ENCODE measurements around the gene FMNL2. TPM values are rescaled to one million over a fixed set of nuclear protein-coding genes. Genes with fewer than 3 reads are reported as not detected.

Gene FMNL2
- total RNA-seq, 1 donor from 2014 or later: 6.1 TPM

DNA sequence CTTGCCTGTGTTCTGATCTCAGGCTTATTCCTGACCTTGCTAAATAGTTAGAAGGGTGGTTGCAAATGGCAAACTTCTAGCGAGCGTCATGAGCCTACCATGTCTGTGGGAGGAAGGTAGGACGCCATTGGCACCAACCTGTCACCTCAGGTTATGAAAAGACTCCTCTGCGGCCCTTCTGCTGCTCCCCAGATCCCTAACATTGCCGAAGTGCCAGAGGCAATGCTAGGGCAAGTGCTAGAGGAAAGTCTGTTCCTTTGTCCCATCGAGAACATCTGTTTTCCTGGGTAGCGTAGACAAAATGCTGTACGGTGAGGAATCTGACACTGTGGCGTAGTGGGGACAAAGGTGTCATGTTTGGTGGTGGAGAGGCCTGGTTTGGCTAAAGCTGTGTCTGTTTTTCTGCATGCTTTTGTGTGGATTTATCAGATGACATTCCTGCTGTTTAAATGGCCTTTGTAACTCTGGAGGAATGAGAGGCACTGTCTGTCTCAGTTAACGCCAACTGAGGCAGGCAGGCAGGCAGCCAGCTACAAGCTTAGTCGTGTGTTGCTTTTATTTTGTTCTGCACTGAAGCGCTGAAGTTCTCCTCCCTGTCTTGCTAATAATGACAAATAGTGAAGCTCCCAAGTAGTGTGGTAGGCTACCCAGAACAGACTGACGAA lies 288.2 kb downstream of the FMNL2 start:
- no peak for ATAC-seq (ENCODE audit: poor library complexity)
- no peak for DNase-seq
- intact Hi-C loops (cut with DNase I): no loop called here

DNA sequence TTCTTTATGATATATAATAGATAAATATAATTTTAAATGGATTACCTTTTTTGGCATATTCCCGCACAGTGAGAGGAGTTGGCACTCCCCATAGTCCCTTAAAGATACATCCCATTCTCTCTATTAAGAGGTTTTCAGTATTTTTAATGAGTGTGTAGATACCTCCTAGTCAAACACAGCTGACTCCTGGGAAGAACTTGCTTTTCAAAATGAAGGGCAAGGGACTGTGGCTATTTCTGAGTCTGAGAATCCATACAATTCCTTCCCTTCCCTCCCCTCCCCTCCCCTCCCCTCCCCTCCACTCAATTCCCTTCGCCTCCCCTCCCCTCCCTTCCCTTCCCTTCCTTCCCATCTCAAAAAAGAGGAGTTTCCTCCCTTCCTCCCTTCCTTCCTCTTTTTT lies 288.8 kb downstream of the FMNL2 start:
- DNase-seq (no peak), ATAC-seq (ENCODE audit: poor library complexity) (no peak)
- intact Hi-C loops (cut with DNase I): no loop called here

DNA sequence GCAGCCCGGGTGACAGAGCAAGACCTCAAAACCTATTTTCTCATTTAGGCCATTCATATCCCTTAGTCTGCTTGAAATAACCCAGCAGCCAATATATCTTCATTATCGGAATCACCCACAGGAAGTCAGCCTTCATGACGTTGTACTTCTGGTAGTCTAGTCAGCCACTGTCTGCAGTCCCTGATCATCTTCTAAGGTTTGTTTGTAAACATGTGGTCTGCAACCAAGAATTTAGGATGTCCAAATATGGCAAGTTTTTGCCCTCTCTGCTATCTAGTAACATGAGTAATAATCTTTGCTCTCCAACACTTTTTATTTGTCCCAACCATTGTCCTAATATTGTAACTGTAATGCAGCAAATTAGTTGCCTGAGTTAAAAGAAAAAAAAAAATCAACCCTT lies 289.8 kb downstream of the FMNL2 start:
- no peak for ATAC-seq (ENCODE audit: poor library complexity)
- intact Hi-C loops (cut with DNase I): no loop called here
- no peak for DNase-seq

DNA sequence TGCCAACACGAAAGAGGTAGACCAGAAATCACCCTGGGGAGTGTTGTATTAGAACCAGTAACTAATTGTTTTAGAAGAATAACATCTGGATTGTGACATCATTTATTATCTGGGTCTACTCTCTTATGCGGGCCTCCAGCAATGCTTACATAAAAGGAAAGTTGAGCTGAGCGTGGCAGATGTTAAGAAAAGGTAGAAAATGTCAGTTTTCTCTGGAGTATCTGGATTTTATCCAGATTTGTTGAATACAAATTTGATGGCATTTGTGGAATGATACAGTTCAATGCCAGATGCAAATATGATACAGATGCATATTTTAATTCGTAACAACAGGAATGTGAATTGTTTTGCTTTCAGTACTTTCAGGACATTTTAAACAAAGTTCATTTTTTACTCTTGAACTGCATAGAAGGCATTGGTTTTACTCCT lies 292.0 kb downstream of the FMNL2 start:
- DNase-seq: no peak
- intact Hi-C loops (cut with DNase I): no loop called here
- ATAC-seq (ENCODE audit: poor library complexity): no peak

DNA sequence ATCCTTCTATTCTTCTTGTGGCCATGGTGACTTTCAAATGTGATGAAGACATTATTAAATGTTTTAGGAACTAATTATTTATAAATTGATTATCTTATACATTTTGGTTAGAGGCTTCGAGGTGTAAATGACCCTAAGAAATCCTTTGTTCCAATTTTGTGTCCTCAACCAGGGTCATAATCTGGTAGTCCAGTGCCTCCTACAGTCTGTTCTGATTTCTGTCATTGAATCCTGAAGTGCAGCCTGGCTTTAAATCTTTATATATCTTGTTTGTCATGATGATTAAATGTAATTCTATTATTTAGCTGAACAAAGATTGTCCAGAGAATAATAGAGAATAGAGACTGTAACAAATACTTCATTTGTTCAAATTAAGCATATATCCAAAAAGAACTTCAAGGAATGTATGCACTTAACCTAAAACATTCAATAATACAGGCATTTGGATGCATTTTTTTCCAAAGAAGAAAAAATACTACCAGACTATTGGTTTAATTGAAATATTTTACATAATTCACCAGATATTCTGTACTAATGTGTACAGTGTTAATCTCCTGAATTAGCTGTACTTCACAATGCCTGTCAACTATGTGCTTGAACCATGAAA lies 292.5 kb downstream of the FMNL2 start:
- intact Hi-C loops (cut with DNase I): no loop called here
- DNase-seq (no peak), ATAC-seq (ENCODE audit: poor library complexity) (peak; percentile 79)

DNA sequence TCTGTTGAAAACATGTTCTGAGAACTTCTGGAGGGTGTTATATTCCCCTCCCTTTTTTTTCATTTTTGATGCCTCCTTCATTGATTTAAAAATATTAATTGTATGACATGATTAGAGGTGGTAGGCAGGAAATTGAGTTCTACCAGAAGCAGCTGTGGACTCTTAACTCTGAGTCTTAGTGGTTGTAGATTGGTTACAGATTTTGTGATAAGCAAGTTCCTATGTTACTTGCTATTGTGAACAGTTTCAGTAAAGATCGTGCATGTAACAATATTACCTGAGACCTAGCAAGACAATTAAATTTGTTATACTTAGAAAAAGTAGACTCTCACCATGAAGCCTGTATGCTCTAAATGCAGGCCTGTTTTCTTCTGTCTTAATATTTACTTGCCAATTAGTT lies 294.2 kb downstream of the FMNL2 start:
- intact Hi-C loops (cut with DNase I): no loop called here
- ATAC-seq (ENCODE audit: poor library complexity): no peak

DNA sequence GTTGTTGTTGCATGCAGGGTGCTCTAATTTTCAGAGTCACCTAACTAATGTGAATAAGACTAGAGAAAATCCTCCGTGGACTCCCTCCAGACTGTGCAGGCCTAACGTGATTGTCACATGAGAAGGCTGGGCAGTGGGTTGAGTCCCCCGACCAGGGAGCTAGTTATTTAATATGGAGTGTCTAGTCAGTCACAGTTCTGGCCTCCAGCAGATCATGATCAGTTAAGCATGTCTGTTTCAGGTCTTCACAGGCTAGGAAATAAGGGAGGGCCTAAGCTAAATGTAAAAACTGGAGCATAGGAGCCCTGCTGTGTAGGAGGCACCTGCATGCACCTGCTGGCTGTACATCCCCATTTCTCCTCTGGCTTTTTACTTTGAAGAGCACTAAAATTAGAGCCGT lies 295.5 kb downstream of the FMNL2 start:
- DNase-seq: no peak
- intact Hi-C loops (cut with DNase I): loop anchor here (10.0 kb wide), 1 partner anchor 596 kb away; no protein-coding TSS in a partner anchor
- ATAC-seq (ENCODE audit: poor library complexity): no peak

More for the DNA sequence above, 294.2 kb downstream of the FMNL2 start:
- no peak for DNase-seq

DNA sequence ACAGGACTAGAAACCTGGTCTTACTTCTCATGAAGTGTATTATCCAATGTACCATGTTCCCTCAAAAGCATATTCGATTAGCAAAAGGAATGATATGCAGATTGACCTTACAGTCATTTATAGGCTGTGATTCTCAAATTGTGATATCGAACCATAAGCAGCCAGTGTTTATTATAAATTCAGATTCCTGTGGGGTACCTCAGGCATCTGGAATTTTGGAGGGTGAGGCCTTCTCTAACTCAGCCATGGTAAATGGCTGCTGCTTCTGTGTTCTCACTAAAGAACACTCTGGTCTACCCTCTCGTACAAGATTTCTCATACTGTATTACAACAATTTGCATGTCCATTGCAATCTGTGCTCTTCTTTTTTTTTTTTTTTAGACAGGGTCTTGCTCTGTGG lies 297.8 kb downstream of the FMNL2 start:
- no peak for ATAC-seq (ENCODE audit: poor library complexity)
- intact Hi-C loops (cut with DNase I): loop anchor here (10.0 kb wide), 1 partner anchor 598 kb away; no protein-coding TSS in a partner anchor
- DNase-seq: no peak

DNA sequence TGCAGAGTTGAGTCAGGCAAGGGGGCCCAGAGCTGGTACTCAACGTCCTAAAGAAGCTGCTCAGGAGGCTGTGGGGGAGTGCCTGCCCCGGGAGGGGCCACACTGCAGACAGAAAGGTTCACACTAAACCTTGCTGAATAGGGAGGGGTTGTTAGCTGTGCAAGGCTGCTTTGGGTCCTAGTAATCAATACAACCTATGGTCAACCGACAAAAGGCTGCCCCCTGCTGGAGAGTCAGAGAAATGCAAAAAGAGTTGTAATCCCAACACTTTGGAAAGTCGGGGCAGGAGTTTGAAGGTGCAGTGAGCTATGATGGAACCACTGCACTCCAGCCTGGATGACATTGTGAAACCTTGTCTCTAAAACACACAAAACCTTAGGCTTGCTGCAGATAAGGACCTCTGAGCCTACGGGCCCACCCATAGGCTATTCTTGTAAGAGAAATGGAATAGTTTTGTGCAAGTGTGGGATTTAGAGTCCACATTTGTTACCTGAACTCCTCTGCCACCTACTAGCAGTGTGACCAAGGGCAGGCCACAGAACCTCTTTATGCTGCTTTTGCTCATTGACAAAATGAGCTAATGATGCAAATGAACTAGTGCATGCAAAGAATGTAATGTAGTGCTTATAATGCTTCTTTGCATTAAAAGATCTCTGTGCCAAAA lies 300.8 kb downstream of the FMNL2 start:
- DNase-seq (peak; percentile 53), ATAC-seq (ENCODE audit: poor library complexity) (peak; percentile 77)
- intact Hi-C loops (cut with DNase I): loop anchor here (5.0 to 10.0 kb wide), 2 partner anchors 443 to 601 kb away; no protein-coding TSS in a partner anchor

DNA sequence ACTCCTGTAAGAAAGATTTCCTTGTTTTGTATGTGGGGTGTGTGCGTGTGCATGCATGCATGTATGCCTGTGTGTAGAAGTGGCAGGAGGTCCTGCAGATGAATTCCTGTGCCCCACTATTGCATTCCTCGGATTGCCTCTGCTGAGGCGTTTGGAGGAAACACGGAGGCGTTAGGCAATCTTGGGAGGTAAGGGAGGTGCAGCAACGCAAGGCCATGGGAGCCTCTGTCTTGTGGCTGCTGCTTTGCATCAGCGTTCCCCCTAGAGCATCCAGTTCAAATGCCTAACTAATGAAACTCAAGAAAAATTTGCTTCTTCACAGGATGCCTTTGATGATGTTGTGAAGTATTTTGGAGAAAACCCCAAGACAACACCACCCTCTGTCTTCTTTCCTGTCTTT lies 302.3 kb downstream of the FMNL2 start:
- DNase-seq (no peak), ATAC-seq (ENCODE audit: poor library complexity) (no peak)
- intact Hi-C loops (cut with DNase I): loop anchor here (5.0 to 10.0 kb wide), 2 partner anchors 445 to 602 kb away; no protein-coding TSS in a partner anchor

DNA sequence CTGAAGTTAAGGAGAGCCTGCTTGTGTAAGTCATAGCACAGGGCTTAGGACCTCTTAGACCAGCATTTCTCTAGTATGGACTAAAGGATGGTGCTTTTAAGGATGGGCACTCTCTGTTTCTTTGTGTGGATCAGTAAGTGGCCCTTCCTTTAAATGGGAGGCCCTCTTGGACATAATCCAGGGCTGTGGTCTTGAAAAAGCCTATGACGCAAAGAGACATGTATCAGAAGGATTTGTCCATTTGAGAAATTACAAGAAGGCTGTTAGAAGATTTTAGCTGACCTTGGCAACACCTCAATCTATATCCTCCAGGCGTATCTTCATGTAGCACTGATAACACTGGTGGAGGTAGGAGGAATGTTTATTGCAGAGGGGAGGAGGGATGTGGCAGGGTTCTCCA lies 303.1 kb downstream of the FMNL2 start:
- intact Hi-C loops (cut with DNase I): loop anchor here (5.0 to 10.0 kb wide), 2 partner anchors 446 to 603 kb away; no protein-coding TSS in a partner anchor
- DNase-seq (no peak), ATAC-seq (ENCODE audit: poor library complexity) (no peak)

DNA sequence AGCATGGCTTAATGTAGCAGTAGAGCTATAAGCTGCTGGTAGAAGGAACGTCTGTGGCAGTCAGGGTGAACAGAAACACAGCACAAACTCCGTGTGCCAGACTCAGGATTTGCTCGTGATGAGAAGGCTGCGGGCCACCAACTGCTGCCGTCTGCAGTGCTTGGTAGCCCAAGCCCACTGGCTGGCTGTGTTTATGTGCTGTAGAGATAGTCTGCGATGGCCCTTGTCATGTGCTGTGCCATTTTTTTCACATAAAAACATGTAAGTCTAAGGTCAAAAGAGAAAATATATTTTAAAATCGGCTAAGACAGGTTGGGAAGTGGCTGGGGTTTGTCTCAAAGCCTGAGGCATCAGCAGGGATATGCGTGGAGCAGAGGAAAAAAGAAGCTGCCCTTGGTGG lies 303.6 kb downstream of the FMNL2 start:
- intact Hi-C loops (cut with DNase I): loop anchor here (5.0 to 10.0 kb wide), 2 partner anchors 446 to 604 kb away; no protein-coding TSS in a partner anchor
- DNase-seq: no peak
- no peak for ATAC-seq (ENCODE audit: poor library complexity)

DNA sequence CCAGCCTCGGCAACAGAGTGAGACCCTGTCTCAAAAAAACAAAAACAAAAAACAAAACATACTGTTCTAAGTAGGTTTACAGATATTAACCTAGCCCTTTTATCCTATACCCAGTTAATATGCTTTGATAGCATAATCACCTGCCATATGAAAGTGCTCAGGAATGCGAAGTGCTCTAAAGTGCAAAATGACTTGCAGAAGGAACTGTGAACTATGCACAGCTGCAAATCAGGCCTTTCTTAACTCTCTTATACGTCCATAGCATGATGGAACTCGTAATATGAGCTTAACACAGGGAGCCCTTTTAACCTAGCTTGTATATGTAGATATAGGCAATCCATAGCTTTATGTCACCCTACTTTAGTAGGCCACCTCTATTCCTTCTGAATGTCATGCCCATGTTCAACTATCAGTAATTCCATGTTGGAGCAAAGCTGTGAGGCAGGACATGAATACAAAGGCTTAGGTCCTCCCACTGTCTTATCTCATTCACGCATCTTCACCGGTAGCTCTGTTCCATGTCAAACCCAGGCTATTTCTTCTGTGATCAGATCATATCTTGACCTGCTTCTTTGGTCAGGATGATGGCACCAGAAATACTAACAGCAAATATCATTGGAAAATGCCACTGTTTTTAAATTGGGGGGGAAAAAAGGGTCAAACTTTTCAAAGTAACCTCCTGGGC lies 309.4 kb downstream of the FMNL2 start:
- intact Hi-C loops (cut with DNase I): no loop called here
- DNase-seq (no peak), ATAC-seq (ENCODE audit: poor library complexity) (no peak)

DNA sequence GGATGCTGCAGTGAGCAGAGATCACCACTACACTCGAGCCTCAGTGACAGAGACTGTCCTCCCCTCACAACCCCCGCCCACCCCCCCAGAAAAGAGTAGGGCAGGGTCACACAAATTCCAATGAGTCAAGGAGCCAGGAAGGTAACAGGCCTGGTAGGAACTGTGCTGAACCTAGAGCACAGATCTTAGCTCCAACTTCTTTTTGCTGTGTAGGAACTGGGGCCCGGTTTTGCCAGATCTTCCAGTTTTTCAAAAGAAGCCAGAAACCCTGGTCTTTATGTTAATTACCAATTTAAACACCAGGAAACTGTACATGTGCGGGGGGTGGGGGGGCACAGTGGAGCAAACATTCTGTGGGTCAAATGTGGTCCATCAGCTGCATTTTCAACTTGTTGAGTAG lies 311.3 kb downstream of the FMNL2 start:
- ATAC-seq (ENCODE audit: poor library complexity): no peak
- intact Hi-C loops (cut with DNase I): no loop called here
- DNase-seq: no peak

DNA sequence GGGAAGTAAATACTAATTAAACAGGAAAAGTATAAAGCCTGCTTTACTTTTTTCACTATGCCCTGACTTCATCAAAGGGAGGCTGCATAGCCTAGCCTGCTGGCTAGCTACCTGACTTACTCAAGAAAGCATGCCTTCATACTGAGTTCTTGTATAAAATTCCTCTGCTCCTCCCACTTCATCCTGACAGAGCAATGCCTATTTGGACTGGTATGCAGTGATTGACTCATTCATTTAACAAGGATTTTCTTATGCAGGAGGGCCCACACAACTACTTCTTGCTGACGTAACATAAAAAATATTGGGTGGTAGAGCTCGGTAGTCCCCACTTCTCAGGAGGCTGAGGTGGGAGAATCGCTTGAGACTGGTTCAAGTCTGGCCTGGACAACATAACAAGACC lies 311.8 kb downstream of the FMNL2 start:
- peak; percentile 9 for ATAC-seq (ENCODE audit: poor library complexity)
- intact Hi-C loops (cut with DNase I): no loop called here

DNA sequence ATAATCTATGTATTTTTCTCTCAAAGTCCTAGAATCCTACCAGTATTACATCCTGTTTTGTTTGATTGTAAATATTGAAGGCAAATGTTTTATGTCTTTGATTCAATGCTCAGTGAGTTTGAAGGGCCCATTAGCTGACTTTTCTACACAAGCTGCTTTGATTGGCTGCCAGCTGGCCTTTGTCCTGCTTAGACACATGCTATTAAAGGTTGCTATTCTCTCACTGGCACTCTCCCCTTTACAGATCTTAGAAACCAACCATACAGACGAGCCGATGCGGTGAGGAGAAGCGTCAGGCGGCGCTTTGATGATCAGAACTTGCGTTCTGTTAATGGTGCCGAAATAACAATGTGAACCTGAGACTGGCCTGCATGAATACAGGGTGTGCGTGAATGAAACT lies 312.6 kb downstream of the FMNL2 start:
- intact Hi-C loops (cut with DNase I): no loop called here
- ATAC-seq (ENCODE audit: poor library complexity) (peak; percentile 88), DNase-seq (peak; percentile 83)

More for the DNA sequence above, 311.8 kb downstream of the FMNL2 start:
- no peak for DNase-seq

DNA sequence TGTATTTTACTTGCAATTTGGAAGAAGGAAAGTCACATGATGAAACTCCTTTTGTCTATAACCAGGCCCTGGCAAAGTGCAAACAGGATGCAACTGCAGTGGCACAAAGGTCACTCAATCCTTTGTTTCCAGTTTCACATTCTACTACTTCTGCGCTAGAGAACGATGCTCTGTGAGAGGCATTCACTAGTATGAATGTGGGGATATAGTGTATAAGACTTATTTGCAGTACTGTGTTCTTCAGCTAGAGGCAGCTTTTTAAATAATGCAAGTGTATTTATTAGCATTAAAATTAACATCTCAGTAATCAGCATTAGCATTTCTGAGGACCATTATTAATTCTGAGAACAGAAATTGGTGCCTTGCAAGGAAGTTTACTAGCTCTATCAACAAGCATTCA lies 313.4 kb downstream of the FMNL2 start:
- peak; percentile 44 for ATAC-seq (ENCODE audit: poor library complexity)
- DNase-seq: no peak
- intact Hi-C loops (cut with DNase I): no loop called here

DNA sequence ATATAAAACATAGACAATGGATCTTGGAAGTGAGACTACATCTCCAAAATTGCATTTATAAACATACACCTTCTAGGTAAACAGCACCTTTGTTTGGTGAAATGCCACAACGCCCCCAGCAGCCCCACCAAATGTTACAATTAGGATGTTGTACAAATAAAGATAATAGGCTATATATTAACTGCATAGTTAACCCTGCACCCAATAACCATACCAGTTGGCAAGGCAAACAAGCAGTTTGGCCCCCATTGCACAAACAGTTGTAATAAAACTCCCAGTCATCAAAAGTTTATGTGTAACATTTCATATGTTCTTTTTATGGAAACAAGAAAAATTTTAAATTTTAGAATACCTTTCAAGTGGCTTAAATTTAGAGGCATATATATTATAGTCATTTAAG lies 315.0 kb downstream of the FMNL2 start:
- ATAC-seq (ENCODE audit: poor library complexity): no peak
- DNase-seq: no peak
- intact Hi-C loops (cut with DNase I): no loop called here

DNA sequence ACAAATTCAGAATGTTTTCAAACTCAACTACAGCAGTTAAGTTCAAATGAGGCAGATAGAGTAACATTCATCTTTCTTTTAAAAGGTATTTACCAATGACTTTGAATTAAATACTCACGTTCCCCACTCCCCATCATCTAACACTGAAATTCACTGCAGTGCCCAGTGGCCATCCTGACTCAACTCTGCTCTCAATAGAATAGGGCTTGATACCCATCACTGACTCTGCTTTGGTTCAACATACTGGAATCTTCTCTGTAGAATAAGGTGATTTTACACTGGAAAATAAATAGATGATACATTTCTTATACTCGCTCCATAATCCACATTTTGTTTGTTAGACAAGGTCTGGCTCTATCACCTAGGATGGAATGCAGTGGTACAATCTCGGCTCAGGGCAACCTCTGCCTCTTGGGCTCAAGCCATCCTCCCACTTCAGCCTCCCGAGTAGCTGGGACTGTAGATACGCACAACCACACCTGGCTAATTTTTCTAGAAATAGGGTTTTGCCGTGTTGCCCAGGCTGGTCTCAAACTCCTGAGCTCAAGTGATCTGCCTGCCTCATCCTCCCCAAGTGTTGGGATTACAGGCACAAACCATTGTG lies 315.9 kb downstream of the FMNL2 start:
- intact Hi-C loops (cut with DNase I): no loop called here
- ATAC-seq (ENCODE audit: poor library complexity): no peak
- no peak for DNase-seq

All from Right ventricle myocardium superior (tissue), 1 donor.